Measurements from ENCODE around the gene RAD18.

Gene RAD18

GRCh38 chr3:8997151-8997550 lies 33.9 kb upstream of the RAD18 start:
- H3K27ac ChIP-seq = no peak overlapping the region
- no peaks in the 10 kb centered on the region for H3K36me3 ChIP-seq (ENCODE audit: insufficient read depth, low read length)
- TF ChIP-seq POLR2AphosphoS5 (IDR thresholded peaks at IDR 0.05; ENCODE audit: borderline replicate concordance, low read depth, low read length) = no peak
- TF ChIP-seq FOXP2 (optimal IDR thresholded peaks at IDR 0.05; ENCODE audit: control extremely low read depth, extremely low read length, insufficient read depth) = no peak
- TF ChIP-seq EZH2 (IDR thresholded peaks at IDR 0.05) = no peak
- no peak for DNase-seq (ENCODE audit: low read depth, low spot score)
- no peaks in the 10 kb centered on the region for H3K9me3 ChIP-seq (ENCODE audit: low read depth, low read length)
- H3K4me3 ChIP-seq = no peak overlapping the region
- H3K9ac ChIP-seq (ENCODE audit: insufficient read length) = no peak overlapping the region

- TF ChIP-seq POLR2AphosphoS5 (IDR thresholded peaks at IDR 0.05; ENCODE audit: borderline replicate concordance, low read depth, low read length) = no peak
- TF ChIP-seq EZH2 (IDR thresholded peaks at IDR 0.05) = no peak
- no peak for TF ChIP-seq FOXP2 (optimal IDR thresholded peaks at IDR 0.05; ENCODE audit: control extremely low read depth, extremely low read length, insufficient read depth)
- DNase-seq (ENCODE audit: low read depth, low spot score) = no peak
- no peak overlapping the region for H3K9ac ChIP-seq (ENCODE audit: insufficient read length)
- H3K27ac ChIP-seq = no peak overlapping the region
- no peaks in the 10 kb centered on the region for H3K9me3 ChIP-seq (ENCODE audit: low read depth, low read length)
- no peak overlapping the region for H3K4me3 ChIP-seq
- H3K36me3 ChIP-seq (ENCODE audit: insufficient read depth, low read length) = no peaks in the 10 kb centered on the region
Observed at GRCh38 chr3:8996681-8997121, 33.4 kb upstream of the RAD18 start.

- Histone ChIP-seq H3K9me3 (ENCODE audit: low read depth, low read length) (no peaks in the 10 kb centered on the region), H3K4me3 (no peak overlapping the region), H3K36me3 (ENCODE audit: insufficient read depth, low read length) (no peaks in the 10 kb centered on the region), H3K27ac (no peak overlapping the region), H3K9ac (ENCODE audit: insufficient read length) (no peak overlapping the region)
- no peak for DNase-seq (ENCODE audit: low read depth, low spot score)
- TF ChIP-seq FOXP2 (optimal IDR thresholded peaks at IDR 0.05; ENCODE audit: control extremely low read depth, extremely low read length, insufficient read depth) (no peak), EZH2 (IDR thresholded peaks at IDR 0.05) (no peak), POLR2AphosphoS5 (IDR thresholded peaks at IDR 0.05; ENCODE audit: borderline replicate concordance, low read depth, low read length) (no peak)
Observed at GRCh38 chr3:8996216-8996615, 32.9 kb upstream of the RAD18 start.

- no peak overlapping the region for H3K27ac ChIP-seq
- TF ChIP-seq POLR2AphosphoS5 (IDR thresholded peaks at IDR 0.05; ENCODE audit: borderline replicate concordance, low read depth, low read length) (no peak), FOXP2 (optimal IDR thresholded peaks at IDR 0.05; ENCODE audit: control extremely low read depth, extremely low read length, insufficient read depth) (no peak), EZH2 (IDR thresholded peaks at IDR 0.05) (no peak)
- H3K9me3 ChIP-seq (ENCODE audit: low read depth, low read length) = no peaks in the 10 kb centered on the region
- no peaks in the 10 kb centered on the region for H3K36me3 ChIP-seq (ENCODE audit: insufficient read depth, low read length)
- no peak overlapping the region for H3K9ac ChIP-seq (ENCODE audit: insufficient read length)
- no peak for DNase-seq (ENCODE audit: low read depth, low spot score)
- no peak overlapping the region for H3K4me3 ChIP-seq
Observed at GRCh38 chr3:8994226-8994625, 31.0 kb upstream of the RAD18 start.

GRCh38 chr3:8993331-8993730 lies 30.1 kb upstream of the RAD18 start:
- no peaks in the 10 kb centered on the region for H3K9me3 ChIP-seq (ENCODE audit: low read depth, low read length)
- no peak for TF ChIP-seq EZH2 (IDR thresholded peaks at IDR 0.05)
- no peak for TF ChIP-seq POLR2AphosphoS5 (IDR thresholded peaks at IDR 0.05; ENCODE audit: borderline replicate concordance, low read depth, low read length)
- TF ChIP-seq FOXP2 (optimal IDR thresholded peaks at IDR 0.05; ENCODE audit: control extremely low read depth, extremely low read length, insufficient read depth) = no peak
- no peak overlapping the region for H3K27ac ChIP-seq
- DNase-seq (ENCODE audit: low read depth, low spot score) = no peak
- H3K4me3 ChIP-seq = no peak overlapping the region
- H3K36me3 ChIP-seq (ENCODE audit: insufficient read depth, low read length) = no peaks in the 10 kb centered on the region
- no peak overlapping the region for H3K9ac ChIP-seq (ENCODE audit: insufficient read length)

- DNase-seq (ENCODE audit: low read depth, low spot score) = no peak
- TF ChIP-seq EZH2 (IDR thresholded peaks at IDR 0.05) (no peak), FOXP2 (optimal IDR thresholded peaks at IDR 0.05; ENCODE audit: control extremely low read depth, extremely low read length, insufficient read depth) (no peak), POLR2AphosphoS5 (IDR thresholded peaks at IDR 0.05; ENCODE audit: borderline replicate concordance, low read depth, low read length) (no peak)
- no peaks in the 10 kb centered on the region for H3K36me3 ChIP-seq (ENCODE audit: insufficient read depth, low read length)
- H3K9me3 ChIP-seq (ENCODE audit: low read depth, low read length) = no peaks in the 10 kb centered on the region
- no peak overlapping the region for H3K4me3 ChIP-seq
- H3K27ac ChIP-seq = no peak overlapping the region
- no peak overlapping the region for H3K9ac ChIP-seq (ENCODE audit: insufficient read length)
Observed at GRCh38 chr3:8992854-8993253, 29.6 kb upstream of the RAD18 start.

- H3K9ac ChIP-seq (ENCODE audit: insufficient read length) = no peak overlapping the region
- no peaks in the 10 kb centered on the region for H3K36me3 ChIP-seq (ENCODE audit: insufficient read depth, low read length)
- TF ChIP-seq EZH2 (IDR thresholded peaks at IDR 0.05) (no peak), POLR2AphosphoS5 (IDR thresholded peaks at IDR 0.05; ENCODE audit: borderline replicate concordance, low read depth, low read length) (no peak), FOXP2 (optimal IDR thresholded peaks at IDR 0.05; ENCODE audit: control extremely low read depth, extremely low read length, insufficient read depth) (no peak)
- no peak overlapping the region for H3K27ac ChIP-seq
- DNase-seq (ENCODE audit: low read depth, low spot score) = no peak
- H3K9me3 ChIP-seq (ENCODE audit: low read depth, low read length) = no peaks in the 10 kb centered on the region
- H3K4me3 ChIP-seq = no peak overlapping the region
Observed at GRCh38 chr3:8992199-8992598, 28.9 kb upstream of the RAD18 start.

- no peak for TF ChIP-seq POLR2AphosphoS5 (IDR thresholded peaks at IDR 0.05; ENCODE audit: borderline replicate concordance, low read depth, low read length)
- no peak for TF ChIP-seq EZH2 (IDR thresholded peaks at IDR 0.05)
- TF ChIP-seq FOXP2 (optimal IDR thresholded peaks at IDR 0.05; ENCODE audit: control extremely low read depth, extremely low read length, insufficient read depth) = no peak
- H3K9me3 ChIP-seq (ENCODE audit: low read depth, low read length) = no peaks in the 10 kb centered on the region
- H3K36me3 ChIP-seq (ENCODE audit: insufficient read depth, low read length) = no peaks in the 10 kb centered on the region
- no peak overlapping the region for H3K27ac ChIP-seq
- no peak overlapping the region for H3K4me3 ChIP-seq
- peak; percentile 42 for DNase-seq (ENCODE audit: low read depth, low spot score)
- no peak overlapping the region for H3K9ac ChIP-seq (ENCODE audit: insufficient read length)
Observed at GRCh38 chr3:8990266-8991215, 27.3 kb upstream of the RAD18 start.

Measured in SK-N-MC (cell line).